PC-9 (cell line): ENCODE results near the gene OS9. TPM values are rescaled to one million over a fixed set of nuclear protein-coding genes. Genes with fewer than 3 reads are reported as not detected.

Experiments used
- BruUV-seq: library from RNA; stranded (reverse); fragments of 400-500 nt; replicated peaks from 2 replicates; lab custom pipeline; 2021; lab: Mats Ljungman, UMichigan
- CTCF ChIA-PET: fragments of 300-600 bp; sonication (Branson Sonifier 250); formaldehyde crosslinking; loops from one replicate; lab custom pipeline; 2022; ENCODE audit warnings: antibody characterized with exemption; lab: Charles Lee
- POLR2A ChIA-PET: fragments of 300-600 bp; sonication (Branson Sonifier 250); formaldehyde crosslinking; loops from one replicate; lab custom pipeline; 2022; ENCODE audit warnings: antibody characterized with exemption; ENCODE audit not compliant: unreplicated experiment; lab: Charles Lee
- DNase-seq, 2 experiments: peaks; one replicate each; pipeline versions ENCODE4 v3.0.0 to v3.0.0-alpha.2; 2015 to 2022; ENCODE audit warnings: mixed read lengths in 1 of 2
- H2AFZ ChIP-seq: fragments of 200-600 bp; sonication (generic); 2 replicates; pipeline ENCODE4 v1.8.1; 2017; ENCODE audit warnings: antibody characterized with exemption
- H3F3A ChIP-seq: fragments of 200-600 bp; sonication (generic); 2 replicates; pipeline ENCODE4 v1.8.1; 2017; ENCODE audit warnings: antibody characterized with exemption, mild to moderate bottlenecking, low read depth; ENCODE audit not compliant: insufficient read depth
- H3K27ac ChIP-seq: fragments of 200-600 bp; sonication (generic); 2 replicates; pipeline ENCODE4 v1.6.1; 2016; ENCODE audit warnings: mixed run types
- H3K27me3 ChIP-seq: fragments of 200-600 bp; sonication (generic); 2 replicates; pipeline ENCODE4 v1.6.1; 2016; ENCODE audit warnings: low read depth, mixed run types; ENCODE audit not compliant: insufficient read depth
- H3K36me3 ChIP-seq: fragments of 200-600 bp; sonication (generic); 2 replicates; pipeline ENCODE4 v1.6.1; 2016; ENCODE audit warnings: low read depth, mixed run types
- H3K4me1 ChIP-seq: fragments of 200-600 bp; sonication (generic); replicated peaks from 2 replicates; pipeline ENCODE4 v1.6.1; 2016; ENCODE audit warnings: mixed run types; ENCODE audit not compliant: insufficient read depth
- H3K4me2 ChIP-seq: fragments of 200-600 bp; sonication (generic); 2 replicates; pipeline ENCODE4 v1.6.1; 2017; ENCODE audit warnings: mixed run types
- H3K4me3 ChIP-seq: fragments of 200-600 bp; sonication (generic); 2 replicates; pipeline ENCODE4 v1.6.1; 2016; ENCODE audit warnings: mixed run types
- H3K79me2 ChIP-seq: fragments of 200-600 bp; sonication (generic); 2 replicates; pipeline ENCODE4 v1.6.1; 2017; ENCODE audit warnings: low read depth, mixed run types
- H3K9me2 ChIP-seq: fragments of 200-600 bp; sonication (generic); 2 replicates; pipeline ENCODE4 v1.8.1; 2017; ENCODE audit warnings: mild to moderate bottlenecking; ENCODE audit not compliant: insufficient read depth
- H3K9me3 ChIP-seq: fragments of 200-600 bp; sonication (generic); 2 replicates; pipeline ENCODE4 v1.8.1; 2016; ENCODE audit warnings: low read depth; ENCODE audit not compliant: insufficient read depth
- H4K20me1 ChIP-seq: fragments of 200-600 bp; sonication (generic); 2 replicates; pipeline ENCODE4 v1.8.1; 2017; ENCODE audit not compliant: insufficient read depth
- CTCF ChIP-seq: fragments of 200-600 bp; sonication (generic); conservative IDR thresholded peaks from 2 replicates; pipeline ENCODE4 v1.6.1; 2017; ENCODE audit warnings: mixed run types, antibody characterized with exemption, mild to moderate bottlenecking, moderate library complexity
- EZH2 ChIP-seq: fragments of 200-600 bp; sonication (generic); IDR thresholded peaks from 2 replicates; pipeline ENCODE4 v1.8.0; 2017; ENCODE audit warnings: antibody characterized with exemption, low read depth
- intact Hi-C: fragments of 100-400 bp; cut with micrococcal nuclease; formaldehyde crosslinking; loops from one replicate; pipeline ENCODE4 v1.10.0; 2022; ENCODE audit not compliant: unreplicated experiment
- total RNA-seq: library from RNA; stranded (reverse); gene quantifications from 2 replicates; pipeline ENCODE4 v1.2.3, GENCODE V29; 2021

Gene OS9
- total RNA-seq, 1 experiment from 2014 or later, result 96.7 TPM

- Histone ChIP-seq H2AFZ (no peak overlapping the region), H3K4me3 (no peak overlapping the region), H3K9me2 (no peaks in the 10 kb centered on the region), H3K36me3 (no peaks in the 10 kb centered on the region), H3K27me3 (no peaks in the 10 kb centered on the region), H3K79me2 (no peaks in the 10 kb centered on the region), H3K4me1 (no peaks in the 10 kb centered on the region), H3F3A (no peaks in the 10 kb centered on the region), H3K4me2 (no peak overlapping the region), H3K9me3 (no peaks in the 10 kb centered on the region), H4K20me1 (no peaks in the 10 kb centered on the region), H3K27ac (no peak overlapping the region)
- ChIA-PET CTCF (no interaction called here), POLR2A (no interaction called here)
- no peak for TF ChIP-seq EZH2
- TF ChIP-seq CTCF, result no peak
- BruUV-seq, result TSS peak; percentile 86
- intact Hi-C loops, result no loop called here
- no peak for DNase-seq
Observed at GRCh38 chr12:57717846-57718640, 24.1 kb downstream of the OS9 start.

GRCh38 chr12:57718641-57719528, 25.0 kb downstream of the OS9 start:
- no peak overlapping the region for H2AFZ ChIP-seq
- no peaks in the 10 kb centered on the region for H3K9me2 ChIP-seq
- ChIA-PET POLR2A (interaction anchor here (0.6 kb wide), 1 partner anchor 48 kb away, joined by 4 read pairs; the partner anchor contains the start of gene CYP27B1), CTCF (no interaction called here)
- TF ChIP-seq EZH2 (no peak), CTCF (no peak)
- H3K4me3 ChIP-seq, result no peak overlapping the region
- no peaks in the 10 kb centered on the region for H3K9me3 ChIP-seq
- BruUV-seq, result no TSS peak
- H3K79me2 ChIP-seq, result no peaks in the 10 kb centered on the region
- H4K20me1 ChIP-seq, result no peaks in the 10 kb centered on the region
- intact Hi-C loops, result no loop called here
- H3K36me3 ChIP-seq, result no peaks in the 10 kb centered on the region
- DNase-seq, result no peak
- no peak overlapping the region for H3K27ac ChIP-seq
- no peaks in the 10 kb centered on the region for H3F3A ChIP-seq
- no peaks in the 10 kb centered on the region for H3K4me1 ChIP-seq
- H3K4me2 ChIP-seq, result no peak overlapping the region
- no peaks in the 10 kb centered on the region for H3K27me3 ChIP-seq

- H3F3A ChIP-seq, result no peaks in the 10 kb centered on the region
- intact Hi-C loops, result loop anchor here (10.0 kb wide), 1 partner anchor 125 kb away; the partner anchor contains the start of gene PIP4K2C
- ChIA-PET CTCF (no interaction called here), POLR2A (no interaction called here)
- H3K27ac ChIP-seq, result no peak overlapping the region
- no TSS peak for BruUV-seq
- H2AFZ ChIP-seq, result no peak overlapping the region
- no peaks in the 10 kb centered on the region for H3K79me2 ChIP-seq
- no peak for DNase-seq
- H3K4me2 ChIP-seq, result no peak overlapping the region
- no peaks in the 10 kb centered on the region for H3K9me2 ChIP-seq
- H3K9me3 ChIP-seq, result no peaks in the 10 kb centered on the region
- no peaks in the 10 kb centered on the region for H3K4me1 ChIP-seq
- H3K4me3 ChIP-seq, result no peak overlapping the region
- no peak for TF ChIP-seq CTCF
- no peaks in the 10 kb centered on the region for H3K36me3 ChIP-seq
- no peaks in the 10 kb centered on the region for H4K20me1 ChIP-seq
- no peaks in the 10 kb centered on the region for H3K27me3 ChIP-seq
Observed at GRCh38 chr12:57719777-57720605, 26.1 kb downstream of the OS9 start.
